K562 (cell line): ENCODE data around the gene TRIP10.

Source experiments
- CHD2 ChIP-seq: IDR thresholded peaks from 2 replicates; pipeline ENCODE4 v1.6.1; 2011; ENCODE audit warnings: low read depth, low read length
- CTCF ChIP-seq, 3 experiments: IDR thresholded peaks in 2 of 3; conservative IDR thresholded peaks in 1 of 3; 2 replicates each; pipeline ENCODE4 v1.5.1; 2011 to 2012; ENCODE audit warnings: low read length in 3 of 3, mild to moderate bottlenecking in 3 of 3, control low read depth in 2 of 3, improper control_type of control experiment in 1 of 3, inconsistent platforms in 1 of 3, low read depth in 1 of 3, mixed read lengths in 1 of 3, moderate library complexity in 1 of 3; ENCODE audit not compliant: insufficient read depth in 2 of 3
- MYC ChIP-seq, 2 experiments: fragments of 250-450 bp in 1 of 2; sonication (Bioruptor Pico) in 1 of 2; IDR thresholded peaks; 2 replicates each; pipeline versions ENCODE4 v1.5.1 to v1.6.1; 2012 to 2021; ENCODE audit warnings: low read depth in 2 of 2, borderline replicate concordance in 1 of 2, improper control_type of control experiment in 1 of 2, low read length in 1 of 2, mild to moderate bottlenecking in 1 of 2, moderate library complexity in 1 of 2
- ZNF146 ChIP-seq: IDR thresholded peaks from one replicate; pipeline ENCODE4 v1.6.1; 2018; ENCODE audit warnings: missing compliant biosample characterization; ENCODE audit not compliant: unreplicated experiment
- TF ChIP-seq, protein P1 (sequence below): sonication (generic); formaldehyde crosslinking; IDR thresholded peaks from 2 replicates; pipeline ENCODE4 v1.8.0; 2023; ENCODE audit warnings: mild to moderate bottlenecking, missing genetic modification reagents
- TF ChIP-seq, protein P2 (sequence below): fragments of 250-450 bp; sonication (Bioruptor Pico); IDR thresholded peaks from 2 replicates; pipeline ENCODE4 v1.8.0; 2022; ENCODE audit warnings: moderate library complexity, mild to moderate bottlenecking, inconsistent platforms
- TF ChIP-seq, protein P3 (sequence below): sonication (generic); formaldehyde crosslinking; IDR thresholded peaks from 2 replicates; pipeline ENCODE4 v1.8.1; 2023; ENCODE audit warnings: mild to moderate bottlenecking, missing genetic modification reagents, moderate library complexity

DNA sequence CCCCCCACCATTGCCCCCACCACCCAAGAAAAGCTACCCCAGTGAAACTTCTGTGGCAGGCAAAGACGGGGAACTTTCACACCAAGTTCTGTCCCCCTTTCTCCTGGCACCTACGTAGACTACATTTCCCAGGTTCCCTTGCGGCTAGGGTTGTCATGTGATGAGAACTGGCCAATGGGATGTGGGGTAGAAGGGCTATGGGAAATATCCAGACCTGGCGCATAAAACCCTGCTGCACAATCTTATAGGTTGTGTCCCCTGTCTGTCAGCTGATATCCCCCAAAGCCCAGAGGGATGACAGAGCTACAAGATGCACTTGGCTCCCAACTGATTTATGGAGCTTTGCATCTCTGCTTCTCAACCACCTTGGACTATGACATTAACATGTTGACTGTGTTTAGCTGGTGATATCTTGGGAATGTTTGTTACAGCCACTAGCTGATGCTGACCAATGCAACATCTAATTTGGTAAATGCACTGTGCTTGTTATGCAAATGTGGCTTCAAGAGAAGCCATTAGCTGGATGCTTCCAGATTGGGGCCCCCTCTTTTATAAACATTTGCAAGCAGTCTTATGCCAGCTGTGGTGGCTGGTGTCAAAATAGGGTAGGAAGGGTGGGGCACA lies 21.7 kb downstream of the TRIP10 start:
- TF ChIP-seq, protein P1, sequence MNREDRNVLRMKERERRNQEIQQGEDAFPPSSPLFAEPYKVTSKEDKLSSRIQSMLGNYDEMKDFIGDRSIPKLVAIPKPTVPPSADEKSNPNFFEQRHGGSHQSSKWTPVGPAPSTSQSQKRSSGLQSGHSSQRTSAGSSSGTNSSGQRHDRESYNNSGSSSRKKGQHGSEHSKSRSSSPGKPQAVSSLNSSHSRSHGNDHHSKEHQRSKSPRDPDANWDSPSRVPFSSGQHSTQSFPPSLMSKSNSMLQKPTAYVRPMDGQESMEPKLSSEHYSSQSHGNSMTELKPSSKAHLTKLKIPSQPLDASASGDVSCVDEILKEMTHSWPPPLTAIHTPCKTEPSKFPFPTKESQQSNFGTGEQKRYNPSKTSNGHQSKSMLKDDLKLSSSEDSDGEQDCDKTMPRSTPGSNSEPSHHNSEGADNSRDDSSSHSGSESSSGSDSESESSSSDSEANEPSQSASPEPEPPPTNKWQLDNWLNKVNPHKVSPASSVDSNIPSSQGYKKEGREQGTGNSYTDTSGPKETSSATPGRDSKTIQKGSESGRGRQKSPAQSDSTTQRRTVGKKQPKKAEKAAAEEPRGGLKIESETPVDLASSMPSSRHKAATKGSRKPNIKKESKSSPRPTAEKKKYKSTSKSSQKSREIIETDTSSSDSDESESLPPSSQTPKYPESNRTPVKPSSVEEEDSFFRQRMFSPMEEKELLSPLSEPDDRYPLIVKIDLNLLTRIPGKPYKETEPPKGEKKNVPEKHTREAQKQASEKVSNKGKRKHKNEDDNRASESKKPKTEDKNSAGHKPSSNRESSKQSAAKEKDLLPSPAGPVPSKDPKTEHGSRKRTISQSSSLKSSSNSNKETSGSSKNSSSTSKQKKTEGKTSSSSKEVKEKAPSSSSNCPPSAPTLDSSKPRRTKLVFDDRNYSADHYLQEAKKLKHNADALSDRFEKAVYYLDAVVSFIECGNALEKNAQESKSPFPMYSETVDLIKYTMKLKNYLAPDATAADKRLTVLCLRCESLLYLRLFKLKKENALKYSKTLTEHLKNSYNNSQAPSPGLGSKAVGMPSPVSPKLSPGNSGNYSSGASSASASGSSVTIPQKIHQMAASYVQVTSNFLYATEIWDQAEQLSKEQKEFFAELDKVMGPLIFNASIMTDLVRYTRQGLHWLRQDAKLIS (CRISPR knock-in tag), result no peak
- TF ChIP-seq ZNF146 (CRISPR knock-in tag) (no peak), CHD2 (no peak), MYC (IDR thresholded peaks at IDR 0.05; ENCODE audit: low read depth, low read length) (no peak), MYC (CRISPR knock-in tag; IDR thresholded peaks at IDR 0.05; ENCODE audit: borderline replicate concordance, low read depth) (no peak), CTCF (IDR thresholded peaks at IDR 0.05 in 2 of 3, conservative IDR thresholded peaks at IDR 0.05 in 1 of 3; ENCODE audit: insufficient read depth in 2 of 3, low read depth in 1 of 3, low read length in 3 of 3) (no peak)
- TF ChIP-seq, protein P2, sequence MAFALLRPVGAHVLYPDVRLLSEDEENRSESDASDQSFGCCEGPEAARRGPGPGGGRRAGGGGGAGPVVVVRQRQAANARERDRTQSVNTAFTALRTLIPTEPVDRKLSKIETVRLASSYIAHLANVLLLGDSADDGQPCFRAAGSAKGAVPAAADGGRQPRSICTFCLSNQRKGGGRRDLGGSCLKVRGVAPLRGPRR (CRISPR knock-in tag), result no peak
- TF ChIP-seq, protein P3, sequence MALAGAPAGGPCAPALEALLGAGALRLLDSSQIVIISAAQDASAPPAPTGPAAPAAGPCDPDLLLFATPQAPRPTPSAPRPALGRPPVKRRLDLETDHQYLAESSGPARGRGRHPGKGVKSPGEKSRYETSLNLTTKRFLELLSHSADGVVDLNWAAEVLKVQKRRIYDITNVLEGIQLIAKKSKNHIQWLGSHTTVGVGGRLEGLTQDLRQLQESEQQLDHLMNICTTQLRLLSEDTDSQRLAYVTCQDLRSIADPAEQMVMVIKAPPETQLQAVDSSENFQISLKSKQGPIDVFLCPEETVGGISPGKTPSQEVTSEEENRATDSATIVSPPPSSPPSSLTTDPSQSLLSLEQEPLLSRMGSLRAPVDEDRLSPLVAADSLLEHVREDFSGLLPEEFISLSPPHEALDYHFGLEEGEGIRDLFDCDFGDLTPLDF (CRISPR knock-in tag), result no peak
